ENCODE data around the gene LDLRAD4. TPM values are rescaled to one million over a fixed set of nuclear protein-coding genes. Genes with fewer than 3 reads are reported as not detected.

LDLRAD4 gene
- total RNA-seq, 2 donors from 2014 or later, result 33.1 to 41.2 TPM

DNA sequence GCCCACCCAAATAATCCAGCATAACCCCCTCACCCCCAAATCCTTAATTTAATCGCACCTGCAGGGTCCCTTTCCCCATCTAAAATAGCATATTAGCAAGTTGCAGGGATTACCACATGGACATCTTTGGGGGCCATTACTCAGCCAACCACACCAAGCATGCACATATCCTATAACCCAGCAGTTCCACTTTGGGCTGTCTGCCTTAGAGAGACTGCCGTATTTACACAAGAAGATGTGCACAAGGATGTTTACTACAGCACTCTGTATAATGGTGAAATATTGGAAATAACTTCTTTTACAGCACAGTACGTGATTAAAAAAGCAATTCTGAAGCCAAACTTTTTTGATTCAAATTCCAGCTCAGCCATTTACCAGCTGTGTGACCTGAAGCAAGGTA lies 17.3 kb upstream of the LDLRAD4 start:
- TF ChIP-seq, protein P1, sequence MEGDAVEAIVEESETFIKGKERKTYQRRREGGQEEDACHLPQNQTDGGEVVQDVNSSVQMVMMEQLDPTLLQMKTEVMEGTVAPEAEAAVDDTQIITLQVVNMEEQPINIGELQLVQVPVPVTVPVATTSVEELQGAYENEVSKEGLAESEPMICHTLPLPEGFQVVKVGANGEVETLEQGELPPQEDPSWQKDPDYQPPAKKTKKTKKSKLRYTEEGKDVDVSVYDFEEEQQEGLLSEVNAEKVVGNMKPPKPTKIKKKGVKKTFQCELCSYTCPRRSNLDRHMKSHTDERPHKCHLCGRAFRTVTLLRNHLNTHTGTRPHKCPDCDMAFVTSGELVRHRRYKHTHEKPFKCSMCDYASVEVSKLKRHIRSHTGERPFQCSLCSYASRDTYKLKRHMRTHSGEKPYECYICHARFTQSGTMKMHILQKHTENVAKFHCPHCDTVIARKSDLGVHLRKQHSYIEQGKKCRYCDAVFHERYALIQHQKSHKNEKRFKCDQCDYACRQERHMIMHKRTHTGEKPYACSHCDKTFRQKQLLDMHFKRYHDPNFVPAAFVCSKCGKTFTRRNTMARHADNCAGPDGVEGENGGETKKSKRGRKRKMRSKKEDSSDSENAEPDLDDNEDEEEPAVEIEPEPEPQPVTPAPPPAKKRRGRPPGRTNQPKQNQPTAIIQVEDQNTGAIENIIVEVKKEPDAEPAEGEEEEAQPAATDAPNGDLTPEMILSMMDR (IDR thresholded peaks at IDR 0.05), result no peak
- no peak for DNase-seq (ENCODE audit: low spot score)
- peaks cover 0 to 12% of the 10 kb centered on the region in 2 donors for H3K9me3 ChIP-seq
- H3K4me1 ChIP-seq, result no peaks in the 10 kb centered on the region
- no peaks in the 10 kb centered on the region for H3K36me3 ChIP-seq
- no peak overlapping the region for H3K27ac ChIP-seq
- no peaks in the 10 kb centered on the region for H3K27me3 ChIP-seq
- H3K4me3 ChIP-seq, result no peak overlapping the region

DNA sequence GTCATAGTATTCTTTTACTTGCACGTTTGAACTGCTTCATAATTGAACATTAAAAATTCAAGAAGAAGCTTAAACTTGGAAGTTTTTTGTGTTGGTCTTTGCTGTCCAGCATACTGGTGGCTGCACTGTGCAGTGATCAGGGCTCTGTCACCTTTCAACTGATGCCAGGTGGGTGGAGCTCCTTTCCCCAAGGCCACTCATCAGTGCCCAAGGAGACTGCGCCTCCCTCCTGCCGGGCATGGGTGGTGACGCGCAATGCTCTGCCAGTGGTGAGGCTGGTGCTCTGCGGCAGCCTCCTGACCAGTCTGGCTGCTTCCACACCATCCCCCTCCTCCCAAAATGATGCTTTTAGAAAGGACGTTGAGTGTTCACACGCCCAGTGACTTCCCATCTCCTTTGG lies 16.0 kb upstream of the LDLRAD4 start:
- TF ChIP-seq, protein P1 (IDR thresholded peaks at IDR 0.05), result no peak
- no peak for DNase-seq (ENCODE audit: low spot score)
- H3K9me3 ChIP-seq, result peaks cover 0 to 12% of the 10 kb centered on the region in 2 donors
- no peak overlapping the region for H3K4me3 ChIP-seq
- H3K27me3 ChIP-seq, result no peaks in the 10 kb centered on the region
- no peaks in the 10 kb centered on the region for H3K36me3 ChIP-seq
- H3K4me1 ChIP-seq, result no peaks in the 10 kb centered on the region
- no peak overlapping the region for H3K27ac ChIP-seq

DNA sequence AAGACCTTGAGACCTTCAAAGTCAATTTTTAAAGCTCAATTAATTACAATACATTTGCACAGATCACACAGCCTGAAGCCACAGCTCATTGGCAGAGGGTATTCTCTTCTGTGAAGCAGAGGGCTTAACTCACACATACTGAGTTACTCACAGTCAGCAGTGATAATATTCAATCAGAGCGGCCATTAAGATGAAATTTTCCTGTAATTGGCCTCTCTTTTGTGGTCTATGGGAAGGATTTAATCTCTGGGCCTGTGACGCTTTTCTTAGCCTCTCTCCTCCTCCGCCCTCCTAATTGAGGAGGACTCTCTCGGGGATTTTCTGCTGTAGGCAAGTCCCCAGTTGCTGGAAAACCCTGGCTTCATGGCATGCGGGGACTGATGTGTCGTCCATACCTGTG lies 12.3 kb upstream of the LDLRAD4 start:
- TF ChIP-seq, protein P1 (IDR thresholded peaks at IDR 0.05), result no peak
- no peaks in the 10 kb centered on the region for H3K27me3 ChIP-seq
- no peak for DNase-seq (ENCODE audit: low spot score)
- H3K4me1 ChIP-seq, result peaks cover 0 to 5% of the 10 kb centered on the region in 2 donors
- no peak overlapping the region for H3K27ac ChIP-seq
- no peak overlapping the region for H3K4me3 ChIP-seq
- H3K9me3 ChIP-seq, result no peaks in the 10 kb centered on the region
- H3K36me3 ChIP-seq, result no peaks in the 10 kb centered on the region

DNA sequence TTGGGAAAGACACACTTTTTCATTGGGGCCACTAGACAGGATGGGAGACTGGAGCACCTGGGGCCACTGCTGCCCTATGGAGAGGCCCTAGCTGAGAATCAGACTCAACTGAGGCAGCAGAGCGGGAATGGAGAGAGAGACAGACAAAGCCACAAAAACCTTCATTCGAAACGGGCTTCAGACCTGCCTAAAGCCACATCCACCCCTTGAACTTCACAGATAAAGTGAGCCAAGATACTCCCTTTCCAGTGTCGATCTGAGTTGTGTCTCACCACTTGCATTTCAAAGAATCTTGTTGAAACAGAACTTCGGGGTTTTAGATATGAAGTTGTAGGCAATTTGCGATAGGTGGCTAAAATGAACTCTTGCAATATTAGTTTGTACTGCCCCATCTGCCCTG lies 11.3 kb upstream of the LDLRAD4 start:
- H3K4me1 ChIP-seq, result peaks cover 0 to 5% of the 10 kb centered on the region in 2 donors
- no peak overlapping the region for H3K27ac ChIP-seq
- TF ChIP-seq, protein P1 (IDR thresholded peaks at IDR 0.05), result no peak
- no peaks in the 10 kb centered on the region for H3K36me3 ChIP-seq
- DNase-seq (ENCODE audit: low spot score), result no peak
- H3K4me3 ChIP-seq, result no peak overlapping the region
- H3K9me3 ChIP-seq, result no peaks in the 10 kb centered on the region
- H3K27me3 ChIP-seq, result no peaks in the 10 kb centered on the region

DNA sequence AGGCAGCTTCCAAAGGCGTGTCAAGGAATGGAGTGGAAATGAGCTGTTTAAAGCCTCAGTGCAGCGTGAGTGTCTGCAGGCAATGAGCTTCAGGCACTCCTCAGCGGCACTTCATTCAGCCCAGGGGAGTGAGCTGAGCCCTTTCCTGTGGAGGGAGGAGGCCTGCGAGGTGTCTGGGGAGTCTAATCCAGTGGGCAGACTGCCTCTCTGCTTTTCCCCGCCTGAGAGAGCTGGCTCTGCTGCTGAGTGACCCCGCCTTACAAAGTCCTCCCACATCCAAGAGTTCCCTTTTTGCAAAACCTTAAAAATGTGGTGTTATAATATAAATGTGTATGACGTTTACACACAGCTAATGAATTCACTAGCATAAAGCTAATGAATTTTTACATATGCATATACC lies 7.0 kb upstream of the LDLRAD4 start:
- Histone ChIP-seq H3K4me3 (no peak overlapping the region), H3K27me3 (no peaks in the 10 kb centered on the region), H3K36me3 (no peaks in the 10 kb centered on the region), H3K4me1 (peaks cover 0 to 8% of the 10 kb centered on the region in 2 donors), H3K27ac (no peak overlapping the region), H3K9me3 (no peaks in the 10 kb centered on the region)
- DNase-seq (ENCODE audit: low spot score), result no peak
- TF ChIP-seq, protein P1 (IDR thresholded peaks at IDR 0.05), result no peak

DNA sequence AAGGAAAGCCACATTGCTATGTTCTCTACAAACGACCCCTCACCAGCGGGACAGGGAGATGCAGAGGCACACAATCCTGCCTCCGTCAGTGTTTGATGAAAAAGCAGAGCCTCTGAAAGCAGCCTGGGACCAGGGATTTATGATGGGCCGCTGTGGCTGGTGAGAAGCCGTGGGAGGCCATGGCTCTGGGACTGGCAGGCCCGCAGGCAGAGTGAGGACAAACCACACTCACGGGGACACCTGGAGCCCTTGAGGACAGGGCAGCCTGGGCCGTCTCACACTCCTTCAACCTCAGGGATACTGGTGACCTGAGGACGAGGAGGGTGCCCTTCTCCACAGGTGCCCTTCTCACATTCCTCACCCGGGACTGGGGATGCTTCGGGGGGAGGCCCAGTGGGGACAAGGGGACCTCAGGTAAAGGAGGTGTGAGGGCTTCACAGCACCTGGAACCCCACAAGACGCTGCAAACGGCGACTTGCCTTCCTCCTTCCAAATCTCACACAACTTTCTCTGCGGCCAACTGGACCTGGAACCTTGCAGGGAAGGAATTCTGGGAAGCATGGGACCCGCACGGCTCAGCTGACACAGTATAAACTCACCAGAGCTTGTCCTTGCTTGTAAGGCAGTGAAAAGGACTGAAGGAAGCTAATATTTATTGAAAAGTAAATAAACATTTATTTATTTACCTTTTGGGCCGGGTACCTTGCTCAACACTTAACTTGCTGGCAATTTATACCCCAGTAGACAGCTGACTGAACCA lies 5.3 kb upstream of the LDLRAD4 start:
- H3K27me3 ChIP-seq, result no peaks in the 10 kb centered on the region
- H3K4me1 ChIP-seq, result peaks cover 0 to 10% of the 10 kb centered on the region in 2 donors
- H3K4me3 ChIP-seq, result no peak overlapping the region
- no peak for DNase-seq (ENCODE audit: low spot score)
- TF ChIP-seq, protein P1 (IDR thresholded peaks at IDR 0.05), result no peak
- no peaks in the 10 kb centered on the region for H3K36me3 ChIP-seq
- no peaks in the 10 kb centered on the region for H3K9me3 ChIP-seq
- H3K27ac ChIP-seq, result no peak overlapping the region
